Gastroesophageal sphincter (tissue), 4 donors: ENCODE data around the gene EFR3B. TPM values are rescaled to one million over a fixed set of nuclear protein-coding genes. Genes with fewer than 3 reads are reported as not detected.

Experiments
- ATAC-seq: fragments of 150-250 bp; one replicate; pipeline ENCODE4 v1.9.1; 2016; ENCODE audit warnings: mild to moderate bottlenecking, moderate library complexity
- H3K27ac ChIP-seq, 4 donors: fragments of 200-600 bp; sonication (generic) in 3 of 4; 1 replicate in 3 of 4; 2 replicates in 1 of 4; pipeline ENCODE4 v1.5.1; 2016 to 2019
- H3K27me3 ChIP-seq: fragments of 200-600 bp; sonication (generic); one replicate; pipeline ENCODE4 v1.5.1; 2019
- H3K36me3 ChIP-seq, 2 donors: fragments of 200-600 bp; sonication (generic); one replicate each; pipeline ENCODE4 v1.5.1; 2019; ENCODE audit warnings: control low read depth in 1 of 2
- H3K4me1 ChIP-seq, 3 donors: fragments of 200-600 bp; sonication (generic); 1 replicate in 2 of 3; 2 replicates in 1 of 3; pipeline ENCODE4 v1.5.1; 2016 to 2019; ENCODE audit warnings: control low read depth in 2 of 3
- H3K4me3 ChIP-seq, 2 donors: fragments of 200-600 bp; sonication (generic); one replicate each; pipeline ENCODE4 v1.5.1; 2019; ENCODE audit warnings: mild to moderate bottlenecking in 1 of 2, moderate library complexity in 1 of 2
- H3K9me3 ChIP-seq, 3 donors: fragments of 200-600 bp; sonication (generic); one replicate each; pipeline ENCODE4 v1.5.1; 2017 to 2019; ENCODE audit warnings: control low read depth in 2 of 3
- EP300 ChIP-seq: sonication (generic); formaldehyde crosslinking; IDR thresholded peaks from one replicate; pipeline ENCODE4 v1.6.1; 2017; ENCODE audit warnings: antibody characterized with exemption, mild to moderate bottlenecking
- POLR2A ChIP-seq, 2 donors: fragments of 450-650 bp; IDR thresholded peaks; one replicate each; pipeline ENCODE4 v1.6.1; 2017; ENCODE audit warnings: antibody characterized with exemption in 2 of 2, mild to moderate bottlenecking in 2 of 2, moderate library complexity in 1 of 2
- POLR2AphosphoS5 ChIP-seq: sonication (generic); formaldehyde crosslinking; IDR thresholded peaks from one replicate; pipeline ENCODE4 v1.6.1; 2017; ENCODE audit warnings: antibody characterized with exemption
- WGBS, 2 donors: methylation state at CpG; one replicate each; pipeline ENCODE4 v1.1.5; 2018; ENCODE audit warnings: low coverage in 1 of 2; 5-methylcytosine and 5-hydroxymethylcytosine counted together
- total RNA-seq, 4 donors: library from RNA; depleted of rRNA; stranded (reverse); fragments of >200 nt; gene quantifications; one replicate each; pipeline ENCODE4 v1.1.0, GENCODE V29; 2016
- TF ChIP-seq, protein P1 (sequence below), 4 experiments: fragments of 200-600 bp in 2 of 4; fragments of 450-650 bp in 2 of 4; sonication (generic) in 1 of 4; IDR thresholded peaks; one replicate each; pipeline ENCODE4 v1.5.1; 2017 to 2019; ENCODE audit warnings: antibody characterized with exemption in 4 of 4, mild to moderate bottlenecking in 2 of 4, moderate library complexity in 2 of 4

Gene EFR3B
- total RNA-seq, 4 donors from 2014 or later: 0.67 to 2.4 (median 1.5) TPM

DNA sequence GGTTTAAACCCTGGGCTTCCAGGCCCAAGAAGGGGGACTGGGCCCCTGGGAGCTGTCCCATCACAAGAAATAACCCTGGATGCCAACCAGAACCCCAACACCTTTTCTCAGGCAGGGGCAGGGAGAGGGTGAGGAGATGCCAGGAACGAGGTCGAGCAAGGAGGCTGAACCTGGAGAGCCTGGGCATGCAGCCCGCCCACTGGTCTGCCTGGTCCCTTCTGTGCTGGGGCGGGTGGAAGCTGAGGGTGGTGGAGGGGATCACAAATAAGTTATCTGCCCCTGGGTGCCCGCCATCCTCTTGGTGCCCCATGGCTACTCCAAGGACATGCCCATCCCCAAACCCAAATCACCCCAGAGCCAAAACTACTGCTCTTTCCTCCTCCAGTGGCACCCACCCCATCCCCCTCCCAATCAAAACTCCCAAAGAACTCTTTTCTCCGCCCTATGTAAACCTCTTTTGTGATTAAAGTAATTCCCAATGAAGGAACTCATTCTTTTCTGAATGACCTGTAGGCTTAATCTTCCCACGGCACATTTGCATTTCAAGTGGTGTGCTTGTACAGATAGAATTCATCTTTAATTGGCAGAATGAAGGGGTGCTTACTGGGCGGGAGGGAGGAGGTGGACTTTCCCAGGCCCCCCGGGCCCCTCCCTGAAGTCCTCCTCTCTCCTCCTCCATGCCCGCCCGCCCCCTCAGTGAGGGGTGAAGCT, 47.9 kb downstream of the EFR3B start:
- Histone ChIP-seq H3K9me3 (no peaks in the 10 kb centered on the region), H3K27ac (no peak overlapping the region), H3K4me1 (no peaks in the 10 kb centered on the region), H3K4me3 (no peak overlapping the region), H3K36me3 (no peaks in the 10 kb centered on the region), H3K27me3 (no peaks in the 10 kb centered on the region)
- TF ChIP-seq POLR2A (IDR thresholded peaks at IDR 0.05) (no peak), EP300 (no peak)
- TF ChIP-seq, protein P1, sequence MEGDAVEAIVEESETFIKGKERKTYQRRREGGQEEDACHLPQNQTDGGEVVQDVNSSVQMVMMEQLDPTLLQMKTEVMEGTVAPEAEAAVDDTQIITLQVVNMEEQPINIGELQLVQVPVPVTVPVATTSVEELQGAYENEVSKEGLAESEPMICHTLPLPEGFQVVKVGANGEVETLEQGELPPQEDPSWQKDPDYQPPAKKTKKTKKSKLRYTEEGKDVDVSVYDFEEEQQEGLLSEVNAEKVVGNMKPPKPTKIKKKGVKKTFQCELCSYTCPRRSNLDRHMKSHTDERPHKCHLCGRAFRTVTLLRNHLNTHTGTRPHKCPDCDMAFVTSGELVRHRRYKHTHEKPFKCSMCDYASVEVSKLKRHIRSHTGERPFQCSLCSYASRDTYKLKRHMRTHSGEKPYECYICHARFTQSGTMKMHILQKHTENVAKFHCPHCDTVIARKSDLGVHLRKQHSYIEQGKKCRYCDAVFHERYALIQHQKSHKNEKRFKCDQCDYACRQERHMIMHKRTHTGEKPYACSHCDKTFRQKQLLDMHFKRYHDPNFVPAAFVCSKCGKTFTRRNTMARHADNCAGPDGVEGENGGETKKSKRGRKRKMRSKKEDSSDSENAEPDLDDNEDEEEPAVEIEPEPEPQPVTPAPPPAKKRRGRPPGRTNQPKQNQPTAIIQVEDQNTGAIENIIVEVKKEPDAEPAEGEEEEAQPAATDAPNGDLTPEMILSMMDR (IDR thresholded peaks at IDR 0.05): no peak
- 63 to 70% methylated on average over 5 of the region's 11 CpGs for WGBS, 2 donors
- ATAC-seq: no peak

DNA sequence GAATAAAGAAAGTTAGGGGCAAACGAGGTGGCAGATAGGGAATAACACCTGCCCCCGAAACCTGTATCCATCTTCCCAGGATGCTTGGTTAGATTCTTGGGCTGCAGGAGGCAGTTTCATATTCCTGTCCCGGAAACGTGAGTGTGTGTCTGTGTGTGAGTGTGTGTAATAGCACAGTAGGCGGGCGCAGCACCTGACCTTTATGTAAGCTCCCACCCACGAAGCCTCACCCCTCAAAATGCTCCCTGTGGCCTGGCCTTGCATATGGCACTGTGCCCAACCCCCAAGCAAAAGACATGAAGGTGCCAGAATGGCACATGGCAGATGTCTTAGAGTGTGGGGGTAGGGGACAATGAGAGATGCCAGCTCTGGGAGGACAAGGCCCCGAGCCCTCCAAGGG, 48.9 kb downstream of the EFR3B start:
- no peaks in the 10 kb centered on the region for H3K36me3 ChIP-seq
- no peak overlapping the region for H3K27ac ChIP-seq
- no peak for ATAC-seq
- WGBS, 2 donors: 74 to 85% methylated on average over 3 to 6 of the region's 8 CpGs
- H3K27me3 ChIP-seq: no peaks in the 10 kb centered on the region
- H3K9me3 ChIP-seq: no peaks in the 10 kb centered on the region
- H3K4me3 ChIP-seq: no peak overlapping the region
- no peaks in the 10 kb centered on the region for H3K4me1 ChIP-seq
- TF ChIP-seq POLR2AphosphoS5: no peak
- TF ChIP-seq EP300: no peak
- TF ChIP-seq POLR2A (IDR thresholded peaks at IDR 0.05): no peak
- TF ChIP-seq, protein P1 (IDR thresholded peaks at IDR 0.05): no peak

DNA sequence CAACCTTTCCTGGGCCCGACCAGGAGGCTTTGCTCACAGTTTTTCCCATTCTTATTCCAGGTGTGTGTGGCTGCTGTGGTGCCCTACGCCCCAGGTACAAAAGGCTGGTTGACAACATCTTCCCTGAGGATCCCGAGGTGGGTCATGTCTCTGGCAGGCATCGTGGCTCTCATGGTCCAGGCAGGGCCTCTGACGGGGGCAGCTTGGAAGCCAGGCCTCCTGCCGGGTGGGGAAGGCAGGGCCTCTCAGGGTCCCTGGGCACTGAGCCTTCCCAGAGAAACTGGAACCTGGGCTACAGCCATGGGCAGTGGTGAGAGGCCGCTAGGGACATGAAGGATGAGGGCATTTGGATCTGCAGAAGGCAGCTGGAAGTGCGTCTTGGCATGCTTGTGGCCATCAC, 49.4 kb downstream of the EFR3B start:
- WGBS, 2 donors: no CpG with 5 or more reads among the region's 8 CpGs

DNA sequence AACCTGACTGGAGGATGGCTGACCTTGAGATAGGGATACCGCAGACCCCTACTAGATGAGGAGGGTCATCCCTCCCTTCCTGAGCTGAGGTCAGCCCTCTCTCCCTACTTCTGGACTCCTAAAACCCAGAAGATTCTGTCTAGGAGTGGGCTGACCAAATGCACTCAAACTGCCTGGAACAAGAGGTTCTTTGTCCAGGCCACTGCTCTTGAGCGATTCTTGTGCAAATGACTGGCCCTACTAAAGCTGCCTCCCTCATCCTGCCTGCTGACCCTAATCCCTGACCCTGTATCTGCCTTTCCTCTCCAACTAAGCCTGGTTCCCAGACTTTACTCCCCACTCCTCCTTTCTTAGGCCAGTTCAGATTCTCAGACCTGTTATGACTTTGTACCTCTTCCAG, 56.2 kb downstream of the EFR3B start:
- Histone ChIP-seq H3K27me3 (no peaks in the 10 kb centered on the region), H3K4me3 (no peak overlapping the region), H3K9me3 (no peaks in the 10 kb centered on the region), H3K4me1 (peaks cover 0 to 20% (median 5%) of the 10 kb centered on the region in 3 donors), H3K36me3 (no peaks in the 10 kb centered on the region), H3K27ac (peak overlapping the region; percentile 48 to 65 (median 59))
- no peak for ATAC-seq
- WGBS, 2 donors: 40% methylated on average over 1 of the region's 2 CpGs; no CpG with 5 or more reads in 1 of the 2 donors
- TF ChIP-seq, protein P1 (IDR thresholded peaks at IDR 0.05): no peak
- no peak for TF ChIP-seq POLR2A (IDR thresholded peaks at IDR 0.05)
- TF ChIP-seq POLR2AphosphoS5: no peak
- TF ChIP-seq EP300: no peak

More for the DNA sequence above, 49.4 kb downstream of the EFR3B start:
- no peaks in the 10 kb centered on the region for H3K4me1 ChIP-seq
- H3K4me3 ChIP-seq: no peak overlapping the region
- TF ChIP-seq POLR2A (IDR thresholded peaks at IDR 0.05) (no peak), EP300 (no peak), POLR2AphosphoS5 (no peak)
- TF ChIP-seq, protein P1 (IDR thresholded peaks at IDR 0.05): no peak
- no peaks in the 10 kb centered on the region for H3K27me3 ChIP-seq
- no peak for ATAC-seq
- H3K36me3 ChIP-seq: no peaks in the 10 kb centered on the region
- H3K9me3 ChIP-seq: no peaks in the 10 kb centered on the region
- H3K27ac ChIP-seq: no peak overlapping the region
